SU-DHL-6 (cell line): Measurements from ENCODE around the gene CCT2.

Source experiments
- H2AFZ ChIP-seq: fragments of 200-600 bp; sonication (generic); 2 replicates; pipeline ENCODE4 v1.6.1; 2014; ENCODE audit warnings: low read depth, mild to moderate bottlenecking, moderate library complexity, mixed read lengths, antibody characterized with exemption, low read length; ENCODE audit not compliant: severe bottlenecking
- H3F3A ChIP-seq: fragments of 200-600 bp; shearing (Covaris generic); 2 replicates; pipeline ENCODE4 v1.6.0; 2016; ENCODE audit warnings: antibody characterized with exemption, mild to moderate bottlenecking; ENCODE audit not compliant: insufficient read depth
- H3K27ac ChIP-seq: fragments of 200-600 bp; sonication (generic); 2 replicates; pipeline ENCODE4 v1.5.1; 2016; ENCODE audit warnings: low read depth, mild to moderate bottlenecking, low read length, moderate library complexity, mixed read lengths
- H3K27me3 ChIP-seq: fragments of 200-600 bp; sonication (generic), shearing (Covaris generic); 2 replicates; pipeline ENCODE4 v1.6.0; 2014; ENCODE audit warnings: mild to moderate bottlenecking, low read length
- H3K36me3 ChIP-seq: fragments of 200-600 bp; sonication (generic); 2 replicates; pipeline ENCODE4 v1.6.1; 2014; ENCODE audit warnings: mild to moderate bottlenecking, low read length, mixed read lengths
- H3K4me2 ChIP-seq: fragments of 300-600, 200-600 bp; shearing (Covaris generic), sonication (generic); 2 replicates; pipeline ENCODE4 v1.6.0; 2014; ENCODE audit warnings: low read length, low read depth, mild to moderate bottlenecking; ENCODE audit not compliant: poor library complexity, severe bottlenecking
- H3K4me3 ChIP-seq: fragments of 200-600 bp; sonication (generic); 2 replicates; pipeline ENCODE4 v1.5.1; 2014; ENCODE audit warnings: antibody characterized with exemption, low read length, mild to moderate bottlenecking, mixed read lengths; ENCODE audit not compliant: insufficient read depth, poor library complexity, severe bottlenecking
- H3K79me2 ChIP-seq: fragments of 200-600 bp; sonication (generic); 2 replicates; pipeline ENCODE4 v1.6.1; 2014; ENCODE audit warnings: mild to moderate bottlenecking, low read length, moderate library complexity; ENCODE audit not compliant: insufficient read depth
- H3K9ac ChIP-seq: fragments of 200-600 bp; sonication (generic); 2 replicates; pipeline ENCODE4 v1.7.0; 2014; ENCODE audit warnings: mild to moderate bottlenecking, low read length
- H3K9me2 ChIP-seq: fragments of 200-600 bp; sonication (generic); replicated peaks from 2 replicates; pipeline ENCODE4 v1.6.1; 2014; ENCODE audit warnings: low read length; ENCODE audit not compliant: insufficient read depth
- H3K9me3 ChIP-seq: fragments of 200-600 bp; sonication (generic); 2 replicates; pipeline ENCODE4 v1.6.1; 2014; ENCODE audit warnings: low read length, mixed read lengths; ENCODE audit not compliant: insufficient read depth
- H4K20me1 ChIP-seq: fragments of 200-600 bp; sonication (generic); 2 replicates; pipeline ENCODE4 v1.6.1; 2014; ENCODE audit warnings: low read depth, mild to moderate bottlenecking, antibody characterized with exemption, low read length, moderate library complexity, mixed read lengths
- CTCF ChIP-seq: fragments of 200-600 bp; sonication (generic); IDR thresholded peaks from one replicate; pipeline ENCODE4 v1.5.1; 2017; ENCODE audit warnings: antibody characterized with exemption, mild to moderate bottlenecking, low read length, moderate library complexity; ENCODE audit not compliant: insufficient read depth, poor library complexity, severe bottlenecking
- EZH2phosphoT487 ChIP-seq: fragments of 200-600 bp; sonication (generic), shearing (Covaris generic); conservative IDR thresholded peaks from 2 replicates; pipeline ENCODE4 v1.6.1; 2018; ENCODE audit warnings: mild to moderate bottlenecking, antibody characterized with exemption, low read length, moderate library complexity, mixed read lengths

The CCT2 gene

GRCh38 chr12:69595689-69596088 is 10.4 kb downstream of the CCT2 start:
- Histone ChIP-seq H3K9me2 (no peaks in the 10 kb centered on the region), H3K4me3 (no peak overlapping the region), H3K4me2 (no peak overlapping the region), H3K27me3 (no peaks in the 10 kb centered on the region), H3K9me3 (no peaks in the 10 kb centered on the region), H3F3A (peaks cover 11% of the 10 kb centered on the region; the same call in 1 of the 2 replicates), H3K27ac (no peak overlapping the region), H4K20me1 (peaks cover 4% of the 10 kb centered on the region; the same call in 1 of the 2 replicates), H3K36me3 (peaks cover 89% of the 10 kb centered on the region), H2AFZ (no peak overlapping the region), H3K9ac (no peak overlapping the region), H3K79me2 (peaks cover 14% of the 10 kb centered on the region; the same call in 1 of the 2 replicates)
- TF ChIP-seq EZH2phosphoT487: no peak
- no peak for TF ChIP-seq CTCF

GRCh38 chr12:69598174-69598753 is 13.0 kb downstream of the CCT2 start:
- no peaks in the 10 kb centered on the region for H3K9me2 ChIP-seq
- H3K36me3 ChIP-seq: peaks cover 90% of the 10 kb centered on the region
- peaks cover 4% of the 10 kb centered on the region; the same call in 1 of the 2 replicates for H4K20me1 ChIP-seq
- H3K79me2 ChIP-seq: peaks cover 5% of the 10 kb centered on the region; the same call in 1 of the 2 replicates
- no peak overlapping the region for H3K27ac ChIP-seq
- H3K9ac ChIP-seq: no peak overlapping the region
- H3K4me3 ChIP-seq: no peak overlapping the region
- no peaks in the 10 kb centered on the region for H3K27me3 ChIP-seq
- no peak overlapping the region for H2AFZ ChIP-seq
- H3K9me3 ChIP-seq: no peaks in the 10 kb centered on the region
- no peak for TF ChIP-seq CTCF
- no peak for TF ChIP-seq EZH2phosphoT487
- no peak overlapping the region for H3K4me2 ChIP-seq
- H3F3A ChIP-seq: peaks cover 12% of the 10 kb centered on the region; the same call in 1 of the 2 replicates

GRCh38 chr12:69600804-69601203 is 15.5 kb downstream of the CCT2 start:
- H3K36me3 ChIP-seq: peaks cover 72% of the 10 kb centered on the region
- no peaks in the 10 kb centered on the region; the same call in 1 of the 2 replicates for H4K20me1 ChIP-seq
- no peaks in the 10 kb centered on the region for H3K9me2 ChIP-seq
- no peak overlapping the region for H3K4me2 ChIP-seq
- no peaks in the 10 kb centered on the region for H3K27me3 ChIP-seq
- TF ChIP-seq EZH2phosphoT487 (no peak), CTCF (no peak)
- H2AFZ ChIP-seq: no peak overlapping the region
- peaks cover 17% of the 10 kb centered on the region; the same call in 1 of the 2 replicates for H3F3A ChIP-seq
- no peak overlapping the region for H3K4me3 ChIP-seq
- no peak overlapping the region for H3K27ac ChIP-seq
- H3K79me2 ChIP-seq: no peaks in the 10 kb centered on the region
- no peaks in the 10 kb centered on the region for H3K9me3 ChIP-seq
- H3K9ac ChIP-seq: no peak overlapping the region
